CD4-positive, alpha-beta T cell (primary cell): ENCODE results near the gene MALSU1. TPM values are rescaled to one million over a fixed set of nuclear protein-coding genes. Genes with fewer than 3 reads are reported as not detected.

Experiments
- ATAC-seq: fragments of 200-7000 bp; cut with Tn5 transposase; one replicate; pipeline ENCODE4 v1.10.0; 2022; ENCODE audit warnings: mild to moderate bottlenecking; ENCODE audit not compliant: poor library complexity
- CTCF ChIA-PET: fragments of 350-600 bp; sonication (Branson Sonifier 250); formaldehyde crosslinking; loops from one replicate; lab custom pipeline; 2021; ENCODE audit warnings: antibody characterized with exemption, inconsistent platforms; lab: Charles Lee
- POLR2A ChIA-PET: fragments of 350-600 bp; sonication (Branson Sonifier 250); formaldehyde crosslinking; loops from one replicate; lab custom pipeline; 2021; ENCODE audit warnings: antibody characterized with exemption, inconsistent platforms; lab: Charles Lee
- DNase-seq, 14 experiments: peaks; one replicate each; pipeline ENCODE4 v3.0.0-alpha.2; 2013 to 2020; ENCODE audit warnings: mixed read lengths in 2 of 14
- H3K27ac ChIP-seq, 2 donors: one replicate each; pipeline versions ENCODE4 v1.5.1 to v1.7.0; 2013; ENCODE audit warnings: low read length in 2 of 2, low read depth in 1 of 2, mild to moderate bottlenecking in 1 of 2
- H3K27me3 ChIP-seq, 2 experiments: 1 replicate in 1 of 2; 2 replicates in 1 of 2; pipeline versions ENCODE4 v1.6.1 to v1.7.0; 2013; ENCODE audit warnings: low read length in 2 of 2, control low read depth in 1 of 2, mild to moderate bottlenecking in 1 of 2, moderate library complexity in 1 of 2; ENCODE audit not compliant: insufficient read depth in 2 of 2, control insufficient read depth in 1 of 2
- H3K36me3 ChIP-seq: one replicate; pipeline ENCODE4 v1.6.1; 2013; ENCODE audit warnings: low read length, control low read depth; ENCODE audit not compliant: insufficient read depth
- H3K4me1 ChIP-seq: one replicate; pipeline ENCODE4 v1.6.1; 2013; ENCODE audit warnings: low read length, control low read depth; ENCODE audit not compliant: insufficient read depth
- H3K4me3 ChIP-seq: one replicate; pipeline ENCODE4 v1.5.1; 2013; ENCODE audit warnings: mild to moderate bottlenecking, low read length, moderate library complexity
- H3K9me3 ChIP-seq, 2 experiments: 1 replicate in 1 of 2; 2 replicates in 1 of 2; pipeline versions ENCODE4 v1.6.1 to v1.7.0; 2013; ENCODE audit warnings: low read length in 2 of 2, mild to moderate bottlenecking in 2 of 2, control low read depth in 1 of 2, moderate library complexity in 1 of 2; ENCODE audit not compliant: control insufficient read depth in 1 of 2, insufficient read depth in 1 of 2
- H3K27ac Mint-ChIP-seq: one replicate; pipeline ENCODE4 v1.8.0; 2020; ENCODE audit warnings: mixed read lengths
- H3K27me3 Mint-ChIP-seq: one replicate; pipeline ENCODE4 v1.8.0; 2021; ENCODE audit warnings: mixed read lengths
- H3K36me3 Mint-ChIP-seq: one replicate; pipeline ENCODE4 v1.8.0; 2021; ENCODE audit warnings: low read depth, mixed read lengths
- H3K4me1 Mint-ChIP-seq: one replicate; pipeline ENCODE4 v1.8.0; 2021; ENCODE audit warnings: low read depth, mixed read lengths
- H3K4me3 Mint-ChIP-seq: one replicate; pipeline ENCODE4 v1.8.0; 2020; ENCODE audit warnings: mild to moderate bottlenecking, mixed read lengths
- H3K9me3 Mint-ChIP-seq: one replicate; pipeline ENCODE4 v1.8.0; 2020; ENCODE audit warnings: mixed read lengths
- CTCF ChIP-seq: fragments of 200-600 bp; IDR thresholded peaks from one replicate; pipeline ENCODE4 v1.8.0; 2022; ENCODE audit warnings: antibody characterized with exemption, mild to moderate bottlenecking
- intact Hi-C, 2 experiments: fragments of 100-400 bp; cut with DNase I in 1 of 2; cut with micrococcal nuclease in 1 of 2; formaldehyde crosslinking; loops; one replicate each; pipeline versions ENCODE4 v1.15.1 to v1.9.0; 2023 to 2025; cut with DNase I, micrococcal nuclease
- total RNA-seq, 174 experiments: library from RNA in 2 of 174; stranded (reverse) in 2 of 174; gene quantifications; one replicate each; pipeline ENCODE4 v1.2.3 and lab custom pipeline; 2021 to 2026

The MALSU1 gene
- total RNA-seq, 2 experiments from 2014 or later = 50.5 to 50.9 TPM

- no peak for TF ChIP-seq CTCF
- no peak for DNase-seq
- H3K4me1 Mint-ChIP-seq = no peaks in the 10 kb centered on the region
- Histone ChIP-seq H3K36me3 (no peaks in the 10 kb centered on the region), H3K27me3 (no peaks in the 10 kb centered on the region), H3K9me3 (no peaks in the 10 kb centered on the region), H3K27ac (no peak overlapping the region), H3K4me1 (no peaks in the 10 kb centered on the region), H3K4me3 (no peak overlapping the region)
- H3K27me3 Mint-ChIP-seq = peaks cover 4% of the 10 kb centered on the region
- ChIA-PET CTCF (interaction anchor here (4.1 kb wide), 1 partner anchor 8 kb away, joined by 30 read pairs; no protein-coding TSS in a partner anchor), POLR2A (no interaction called here)
- intact Hi-C loops = no loop called here
- no peak for ATAC-seq
- H3K36me3 Mint-ChIP-seq = no peaks in the 10 kb centered on the region
- H3K9me3 Mint-ChIP-seq = no peaks in the 10 kb centered on the region
- no peak overlapping the region for H3K4me3 Mint-ChIP-seq
- H3K27ac Mint-ChIP-seq = no peak overlapping the region
These were observed 34.2 kb upstream of the MALSU1 start for GRCh38 chr7:23264916-23265458.

- intact Hi-C loops = no loop called here
These were observed 32.2 kb upstream of the MALSU1 start for GRCh38 chr7:23266918-23267317.

GRCh38 chr7:23267357-23267756 is 31.8 kb upstream of the MALSU1 start:
- TF ChIP-seq CTCF = no peak
- H3K27me3 Mint-ChIP-seq = peaks cover 4% of the 10 kb centered on the region
- DNase-seq (no peak), ATAC-seq (no peak)
- no peaks in the 10 kb centered on the region for H3K4me1 Mint-ChIP-seq
- POLR2A ChIA-PET = no interaction called here
- H3K4me1 ChIP-seq = no peaks in the 10 kb centered on the region
- no peaks in the 10 kb centered on the region for H3K36me3 ChIP-seq
- no peaks in the 10 kb centered on the region for H3K36me3 Mint-ChIP-seq
- H3K27ac Mint-ChIP-seq = no peak overlapping the region
- CTCF ChIA-PET = interaction anchor here (1.1 kb wide), 1 partner anchor 279 kb away, joined by 3 read pairs; no protein-coding TSS in a partner anchor
- H3K27me3 ChIP-seq = no peaks in the 10 kb centered on the region
- H3K4me3 Mint-ChIP-seq = no peak overlapping the region
- intact Hi-C loops = no loop called here
- no peak overlapping the region for H3K4me3 ChIP-seq
- no peaks in the 10 kb centered on the region for H3K9me3 Mint-ChIP-seq
- H3K27ac ChIP-seq = no peak overlapping the region
- no peaks in the 10 kb centered on the region for H3K9me3 ChIP-seq

More at GRCh38 chr7:23266918-23267317, 32.2 kb upstream of the MALSU1 start:
- Histone ChIP-seq H3K4me1 (no peaks in the 10 kb centered on the region), H3K27me3 (no peaks in the 10 kb centered on the region), H3K9me3 (no peaks in the 10 kb centered on the region), H3K27ac (no peak overlapping the region), H3K4me3 (no peak overlapping the region), H3K36me3 (no peaks in the 10 kb centered on the region)
- H3K27ac Mint-ChIP-seq = no peak overlapping the region
- ChIA-PET CTCF (no interaction called here), POLR2A (no interaction called here)
- ATAC-seq (no peak), DNase-seq (no peak)
- H3K27me3 Mint-ChIP-seq = peaks cover 1% of the 10 kb centered on the region
- no peak overlapping the region for H3K4me3 Mint-ChIP-seq
- no peak for TF ChIP-seq CTCF
- H3K4me1 Mint-ChIP-seq = no peaks in the 10 kb centered on the region
- no peaks in the 10 kb centered on the region for H3K36me3 Mint-ChIP-seq
- H3K9me3 Mint-ChIP-seq = no peaks in the 10 kb centered on the region
